Esophagus squamous epithelium (tissue), 5 donors: Measurements from ENCODE around the gene STAC. TPM values are rescaled to one million over a fixed set of nuclear protein-coding genes. Genes with fewer than 3 reads are reported as not detected.

Source experiments
- DNase-seq: peaks from one replicate; lab custom pipeline; 2025; lab: John Stamatoyannopoulos, UW
- H3K27ac ChIP-seq, 4 donors: fragments of 200-600 bp; sonication (generic); one replicate each; pipeline ENCODE4 v1.5.1; 2016 to 2019; ENCODE audit warnings: mild to moderate bottlenecking in 1 of 4
- H3K27me3 ChIP-seq, 4 donors: fragments of 200-600 bp; sonication (generic); 1 replicate in 3 of 4; 2 replicates in 1 of 4; pipeline versions ENCODE4 v1.5.1 to v1.6.0; 2017 to 2021; ENCODE audit warnings: antibody characterized with exemption in 1 of 4
- H3K36me3 ChIP-seq, 3 donors: fragments of 200-600 bp; sonication (generic); one replicate each; pipeline ENCODE4 v1.5.1; 2016 to 2019
- H3K4me1 ChIP-seq, 3 donors: fragments of 200-600 bp; sonication (generic); one replicate each; pipeline ENCODE4 v1.5.1; 2017 to 2019
- H3K4me3 ChIP-seq, 4 donors: fragments of 200-600 bp; sonication (generic); 1 replicate in 3 of 4; 2 replicates in 1 of 4; pipeline ENCODE4 v1.5.1; 2016 to 2019; ENCODE audit warnings: mild to moderate bottlenecking in 2 of 4, moderate library complexity in 1 of 4
- H3K9me3 ChIP-seq, 3 donors: fragments of 200-600 bp; sonication (generic); one replicate each; pipeline ENCODE4 v1.5.1; 2016 to 2019
- CTCF ChIP-seq, 6 experiments: fragments of 450-650 bp in 4 of 6; fragments of 200-600 bp in 2 of 6; sonication (generic) in 2 of 6; IDR thresholded peaks; one replicate each; pipeline ENCODE4 v1.5.1; 2016 to 2019; ENCODE audit warnings: antibody characterized with exemption in 6 of 6, mild to moderate bottlenecking in 4 of 6, moderate library complexity in 4 of 6
- POLR2A ChIP-seq, 4 donors: fragments of 450-650 bp; IDR thresholded peaks; one replicate each; pipeline ENCODE4 v1.6.1; 2017; ENCODE audit warnings: antibody characterized with exemption in 4 of 4, mild to moderate bottlenecking in 4 of 4, moderate library complexity in 3 of 4
- WGBS, 2 donors: methylation state at CpG; one replicate each; pipeline ENCODE4 v1.1.5; 2018; 5-methylcytosine and 5-hydroxymethylcytosine counted together
- intact Hi-C: fragments of 100-400 bp; cut with DNase I; formaldehyde crosslinking; loops from one replicate; pipeline ENCODE4 v1.15.0; 2022
- total RNA-seq, 4 donors: library from RNA; depleted of rRNA; stranded (reverse); fragments of >200 nt; gene quantifications; one replicate each; pipeline ENCODE4 v1.1.0, GENCODE V29; 2016
- donor health status: DM: yes; HTN: yes; CAD: no.

The STAC gene
- total RNA-seq, 4 donors from 2014 or later: 0.15 to 0.79 (median 0.46) TPM

- Histone ChIP-seq H3K27ac (no peak overlapping the region), H3K4me3 (no peak overlapping the region), H3K4me1 (no peaks in the 10 kb centered on the region), H3K36me3 (no peaks in the 10 kb centered on the region), H3K27me3 (no peaks in the 10 kb centered on the region), H3K9me3 (no peaks in the 10 kb centered on the region)
- no peak for TF ChIP-seq POLR2A (IDR thresholded peaks at IDR 0.05)
- 60 to 69% methylated on average over 1 to 2 of the region's 3 CpGs for WGBS, 2 donors
- intact Hi-C loops: no loop called here
- DNase-seq: no peak
These were observed 102.6 kb downstream of the STAC start for GRCh38 chr3:36482880-36483279.

GRCh38 chr3:36483709-36484108, 103.4 kb downstream of the STAC start:
- no peak for DNase-seq
- 76 to 87% methylated on average over 4 to 5 of the region's 5 CpGs for WGBS, 2 donors
- Histone ChIP-seq H3K4me1 (no peaks in the 10 kb centered on the region), H3K4me3 (no peak overlapping the region), H3K9me3 (no peaks in the 10 kb centered on the region), H3K36me3 (no peaks in the 10 kb centered on the region), H3K27me3 (no peaks in the 10 kb centered on the region), H3K27ac (no peak overlapping the region)
- intact Hi-C loops: no loop called here
- TF ChIP-seq CTCF (IDR thresholded peaks at IDR 0.05): no peak

GRCh38 chr3:36484386-36484785, 104.1 kb downstream of the STAC start:
- intact Hi-C loops: no loop called here
- H3K4me3 ChIP-seq: no peak overlapping the region
- no peaks in the 10 kb centered on the region for H3K9me3 ChIP-seq
- no peak overlapping the region for H3K27ac ChIP-seq
- DNase-seq: no peak
- H3K36me3 ChIP-seq: no peaks in the 10 kb centered on the region
- WGBS, 2 donors: 10 to 33% methylated on average over 1 of the region's 1 CpG
- no peaks in the 10 kb centered on the region for H3K4me1 ChIP-seq
- TF ChIP-seq CTCF (IDR thresholded peaks at IDR 0.05) (no peak), POLR2A (IDR thresholded peaks at IDR 0.05) (no peak)
- no peaks in the 10 kb centered on the region for H3K27me3 ChIP-seq

GRCh38 chr3:36486009-36486795, 105.9 kb downstream of the STAC start:
- intact Hi-C loops: no loop called here
- H3K27ac ChIP-seq: no peak overlapping the region
- H3K4me3 ChIP-seq: no peak overlapping the region
- no peaks in the 10 kb centered on the region for H3K4me1 ChIP-seq
- WGBS, 2 donors: 74 to 80% methylated on average over 4 to 5 of the region's 8 CpGs
- no peaks in the 10 kb centered on the region for H3K9me3 ChIP-seq
- no peak for TF ChIP-seq CTCF (IDR thresholded peaks at IDR 0.05)
- H3K36me3 ChIP-seq: no peaks in the 10 kb centered on the region
- no peaks in the 10 kb centered on the region for H3K27me3 ChIP-seq
- no peak for DNase-seq

- Histone ChIP-seq H3K36me3 (no peaks in the 10 kb centered on the region), H3K27ac (no peak overlapping the region), H3K4me1 (no peaks in the 10 kb centered on the region), H3K4me3 (no peak overlapping the region), H3K27me3 (no peaks in the 10 kb centered on the region), H3K9me3 (no peaks in the 10 kb centered on the region)
- no peak for DNase-seq
- intact Hi-C loops: no loop called here
- WGBS, 2 donors: 61 to 71% methylated on average over 4 of the region's 4 CpGs
- TF ChIP-seq CTCF (IDR thresholded peaks at IDR 0.05) (no peak), POLR2A (IDR thresholded peaks at IDR 0.05) (no peak)
These were observed 107.3 kb downstream of the STAC start for GRCh38 chr3:36487616-36488015.
